ENCODE data around the gene GPC6.

DNA sequence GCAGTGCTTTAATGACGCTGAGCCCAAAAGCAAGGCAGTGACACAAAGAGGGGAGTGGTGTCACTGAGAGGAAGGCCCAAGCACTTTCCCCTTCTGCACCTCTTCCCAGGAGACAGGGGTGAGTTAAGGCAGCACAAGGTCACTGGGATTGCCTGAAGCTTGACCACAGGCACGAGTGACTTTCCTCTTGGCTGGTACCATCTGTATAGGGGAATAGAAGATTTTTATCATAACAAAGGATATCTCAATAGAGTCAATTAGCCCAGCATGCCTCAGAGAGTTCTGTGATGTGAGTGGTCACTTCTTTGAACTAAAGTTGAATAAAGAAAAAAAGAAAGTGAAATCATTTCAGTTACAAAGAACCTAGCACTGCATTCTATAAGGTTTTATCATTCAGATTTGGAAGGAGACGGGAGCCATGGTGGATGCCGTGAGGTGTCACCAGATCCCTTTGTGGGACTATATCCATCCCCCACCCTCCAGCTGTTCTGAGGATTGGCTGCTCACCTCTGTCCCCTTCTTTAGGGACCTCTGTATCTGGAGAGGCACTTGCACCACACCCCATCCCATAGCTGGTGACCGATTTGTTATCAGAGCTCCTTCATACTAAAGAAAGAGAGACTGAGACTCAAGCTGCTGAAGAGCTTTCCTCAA lies 961.7 kb downstream of the GPC6 start:
- TF ChIP-seq, protein P1, sequence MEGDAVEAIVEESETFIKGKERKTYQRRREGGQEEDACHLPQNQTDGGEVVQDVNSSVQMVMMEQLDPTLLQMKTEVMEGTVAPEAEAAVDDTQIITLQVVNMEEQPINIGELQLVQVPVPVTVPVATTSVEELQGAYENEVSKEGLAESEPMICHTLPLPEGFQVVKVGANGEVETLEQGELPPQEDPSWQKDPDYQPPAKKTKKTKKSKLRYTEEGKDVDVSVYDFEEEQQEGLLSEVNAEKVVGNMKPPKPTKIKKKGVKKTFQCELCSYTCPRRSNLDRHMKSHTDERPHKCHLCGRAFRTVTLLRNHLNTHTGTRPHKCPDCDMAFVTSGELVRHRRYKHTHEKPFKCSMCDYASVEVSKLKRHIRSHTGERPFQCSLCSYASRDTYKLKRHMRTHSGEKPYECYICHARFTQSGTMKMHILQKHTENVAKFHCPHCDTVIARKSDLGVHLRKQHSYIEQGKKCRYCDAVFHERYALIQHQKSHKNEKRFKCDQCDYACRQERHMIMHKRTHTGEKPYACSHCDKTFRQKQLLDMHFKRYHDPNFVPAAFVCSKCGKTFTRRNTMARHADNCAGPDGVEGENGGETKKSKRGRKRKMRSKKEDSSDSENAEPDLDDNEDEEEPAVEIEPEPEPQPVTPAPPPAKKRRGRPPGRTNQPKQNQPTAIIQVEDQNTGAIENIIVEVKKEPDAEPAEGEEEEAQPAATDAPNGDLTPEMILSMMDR (conservative IDR thresholded peaks at IDR 0.05): no peak
- no peak for TF ChIP-seq EZH2 (IDR thresholded peaks at IDR 0.05; ENCODE audit: low read depth)
